B cell (primary cell): ENCODE measurements around the gene ANKRD2. TPM values are rescaled to one million over a fixed set of nuclear protein-coding genes. Genes with fewer than 3 reads are reported as not detected.

Experiments
- ATAC-seq: fragments of 200-7000 bp; cut with Tn5 transposase; one replicate; pipeline ENCODE4 v1.10.0; 2021; ENCODE audit warnings: low read depth, mild to moderate bottlenecking, moderate number of reproducible peaks, moderate library complexity
- CTCF ChIA-PET: fragments of 350-600 bp; sonication (Branson Sonifier 250); formaldehyde crosslinking; loops from one replicate; lab custom pipeline; 2021; ENCODE audit warnings: antibody characterized with exemption, inconsistent platforms; lab: Charles Lee
- POLR2A ChIA-PET: fragments of 350-600 bp; sonication (Branson Sonifier 250); formaldehyde crosslinking; loops from one replicate; lab custom pipeline; 2021; ENCODE audit warnings: antibody characterized with exemption; lab: Charles Lee
- DNase-seq: peaks from one replicate; pipeline ENCODE4 v3.0.0; 2013
- H2AFZ ChIP-seq: 2 replicates; pipeline ENCODE4 v1.6.1; 2012; ENCODE audit warnings: mild to moderate bottlenecking, low read depth, low read length; ENCODE audit not compliant: insufficient read depth, poor library complexity, severe bottlenecking
- H3K27ac ChIP-seq, 2 donors: 1 replicate in 1 of 2; 2 replicates in 1 of 2; pipeline ENCODE4 v1.5.1; 2012 to 2013; ENCODE audit warnings: low read length in 2 of 2, mild to moderate bottlenecking in 2 of 2, moderate library complexity in 1 of 2
- H3K27me3 ChIP-seq, 4 experiments: fragments of 200-600 bp in 1 of 4; sonication (generic) in 1 of 4; replicated peaks in 1 of 4; 1 replicate in 2 of 4; 2 replicates in 2 of 4; pipeline versions ENCODE4 v1.6.1 to v1.7.0; 2013 to 2016; ENCODE audit warnings: low read length in 3 of 4, mild to moderate bottlenecking in 2 of 4, mixed read lengths in 1 of 4, moderate library complexity in 1 of 4; ENCODE audit not compliant: insufficient read depth in 4 of 4, control insufficient read depth in 3 of 4; ENCODE audit errors: control extremely low read depth in 1 of 4
- H3K36me3 ChIP-seq, 2 experiments: replicated peaks in 1 of 2; 1 replicate in 1 of 2; 2 replicates in 1 of 2; pipeline versions ENCODE4 v1.6.1 to v1.7.1; 2013; ENCODE audit warnings: low read length in 1 of 2; ENCODE audit not compliant: insufficient read depth in 2 of 2, control insufficient read depth in 1 of 2; ENCODE audit errors: control extremely low read depth in 1 of 2, extremely low read depth in 1 of 2
- H3K4me1 ChIP-seq, 2 donors: fragments of 200-600 bp in 1 of 2; sonication (generic) in 1 of 2; 1 replicate in 1 of 2; 2 replicates in 1 of 2; pipeline versions ENCODE4 v1.5.1 to v1.6.1; 2013 to 2017; ENCODE audit warnings: low read length in 2 of 2; ENCODE audit not compliant: control insufficient read depth in 2 of 2, insufficient read depth in 2 of 2
- H3K4me2 ChIP-seq: replicated peaks from 2 replicates; pipeline ENCODE3; 2012; ENCODE audit warnings: mild to moderate bottlenecking, low read depth, low read length; ENCODE audit not compliant: poor library complexity, severe bottlenecking
- H3K4me3 ChIP-seq, 5 experiments: fragments of 200-600 bp in 1 of 5; sonication (generic) in 1 of 5; 1 replicate in 3 of 5; 2 replicates in 2 of 5; pipeline versions ENCODE4 v1.5.1 to v1.7.0; 2011 to 2016; ENCODE audit warnings: low read length in 4 of 5, mild to moderate bottlenecking in 4 of 5, low read depth in 2 of 5, control low read depth in 1 of 5, moderate library complexity in 1 of 5; ENCODE audit not compliant: insufficient read depth in 1 of 5; ENCODE audit errors: control extremely low read depth in 1 of 5, extremely low read depth in 1 of 5
- H3K79me2 ChIP-seq: fragments of 200-600 bp; sonication (generic); one replicate; pipeline ENCODE4 v1.6.0; 2016; ENCODE audit warnings: low read length; ENCODE audit not compliant: control insufficient read depth, insufficient read depth
- H3K9ac ChIP-seq: fragments of 200-600 bp; sonication (generic); 2 replicates; pipeline ENCODE4 v1.6.1; 2017; ENCODE audit warnings: mild to moderate bottlenecking, low read length, moderate library complexity
- H3K9me3 ChIP-seq, 3 donors: one replicate each; pipeline versions ENCODE4 v1.6.1 to v1.7.1; 2013; ENCODE audit warnings: low read length in 2 of 3; ENCODE audit not compliant: control insufficient read depth in 2 of 3, insufficient read depth in 1 of 3; ENCODE audit errors: control extremely low read depth in 1 of 3
- H4K20me1 ChIP-seq: 2 replicates; pipeline ENCODE4 v1.6.0; 2012; ENCODE audit warnings: mild to moderate bottlenecking, low read length; ENCODE audit not compliant: insufficient read depth, control insufficient read depth, poor library complexity, severe bottlenecking
- H3K27ac Mint-ChIP-seq: one replicate; pipeline ENCODE4 v1.8.0; 2021; ENCODE audit warnings: mixed read lengths
- H3K27me3 Mint-ChIP-seq: one replicate; pipeline ENCODE4 v1.8.0; 2021; ENCODE audit warnings: mixed read lengths
- H3K4me1 Mint-ChIP-seq: one replicate; pipeline ENCODE4 v1.8.0; 2021; ENCODE audit warnings: mixed read lengths
- H3K4me3 Mint-ChIP-seq: one replicate; pipeline ENCODE4 v1.8.0; 2021; ENCODE audit warnings: mixed read lengths
- H3K9me3 Mint-ChIP-seq: one replicate; pipeline ENCODE4 v1.8.0; 2022; ENCODE audit warnings: mixed read lengths; ENCODE audit not compliant: insufficient read depth
- EZH2 ChIP-seq: IDR thresholded peaks from 2 replicates; pipeline ENCODE4 v1.6.1; 2012; ENCODE audit warnings: borderline replicate concordance, low read depth, mild to moderate bottlenecking, moderate library complexity, low read length; ENCODE audit not compliant: insufficient read depth, poor library complexity, severe bottlenecking
- WGBS: methylation state at CpG from one replicate; pipeline ENCODE4 v1.1.5; 2013; ENCODE audit warnings: missing lambda C conversion rate; ENCODE audit not compliant: insufficient coverage; 5-methylcytosine and 5-hydroxymethylcytosine counted together
- intact Hi-C: fragments of 100-400 bp; cut with micrococcal nuclease; formaldehyde crosslinking; loops from one replicate; pipeline ENCODE4 v1.10.0; 2022
- polyA plus RNA-seq: library from polyadenylated mRNA; depleted of rRNA; stranded (reverse); fragments of >200 nt; gene quantifications from 2 replicates; pipeline ENCODE4 v1.2.3, GENCODE V29; 2012
- total RNA-seq, 2 donors: library from RNA; stranded (reverse); fragments of 120-200 nt in 1 of 2; gene quantifications; 1 replicate in 1 of 2; 2 replicates in 1 of 2; pipeline versions ENCODE4 v1.2.3 to v1.2.4, GENCODE V29; 2013 to 2022
- TF ChIP-seq, protein P1 (sequence below): fragments of 200-600 bp; IDR thresholded peaks from one replicate; pipeline ENCODE4 v1.8.0; 2022; ENCODE audit warnings: antibody characterized with exemption, mild to moderate bottlenecking

ANKRD2 gene
- total and polyA plus RNA-seq, 2 donors (not counting 1 experiment from before 2014, with no cell fraction given): not detected

DNA sequence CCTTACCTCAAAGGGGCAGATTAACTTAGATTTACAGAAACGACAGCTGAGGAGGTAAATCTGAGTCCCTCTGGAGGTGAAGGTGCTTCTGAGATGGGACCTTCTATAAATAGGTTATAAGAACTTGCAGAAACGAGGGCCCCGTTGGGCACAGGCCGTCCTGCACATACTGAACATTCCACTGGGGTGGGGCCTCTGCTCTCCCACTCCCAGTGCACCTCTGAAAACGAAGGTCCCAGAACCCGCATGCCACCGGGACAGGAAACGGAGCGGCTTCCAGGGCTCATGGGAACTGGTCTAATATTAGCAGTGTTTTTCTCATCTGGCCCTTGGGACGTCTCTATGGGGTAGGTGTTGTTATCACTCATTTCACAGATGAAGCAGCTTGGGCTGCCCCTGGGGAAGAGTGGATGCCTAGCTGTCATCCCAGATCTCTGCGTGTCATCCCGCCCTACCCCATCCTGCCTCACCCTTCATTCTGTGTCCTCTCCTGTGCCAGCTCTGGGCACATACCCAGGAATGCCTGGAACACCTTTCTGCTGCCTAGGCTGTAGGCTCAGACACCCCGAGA lies 36.5 kb downstream of the ANKRD2 start:
- Mint-ChIP-seq H3K27ac (no peak overlapping the region), H3K27me3 (peaks cover 7% of the 10 kb centered on the region), H3K9me3 (no peaks in the 10 kb centered on the region), H3K4me3 (no peak overlapping the region), H3K4me1 (no peaks in the 10 kb centered on the region)
- Histone ChIP-seq H3K36me3 (no peaks in the 10 kb centered on the region), H3K27ac (no peak overlapping the region), H3K27me3 (peaks cover 0 to 7% (median 0%) of the 10 kb centered on the region in 4 experiments), H3K4me1 (no peaks in the 10 kb centered on the region), H3K9me3 (no peaks in the 10 kb centered on the region), H3K79me2 (no peaks in the 10 kb centered on the region), H3K4me2 (no peak overlapping the region), H4K20me1 (no peaks in the 10 kb centered on the region), H3K9ac (no peak overlapping the region), H2AFZ (no peak overlapping the region), H3K4me3 (no peak overlapping the region)
- intact Hi-C loops: no loop called here
- POLR2A ChIA-PET: no interaction called here
- DNase-seq: no peak
- ATAC-seq: no peak
- 82% methylated on average over 12 of the region's 13 CpGs for WGBS
- TF ChIP-seq, protein P1, sequence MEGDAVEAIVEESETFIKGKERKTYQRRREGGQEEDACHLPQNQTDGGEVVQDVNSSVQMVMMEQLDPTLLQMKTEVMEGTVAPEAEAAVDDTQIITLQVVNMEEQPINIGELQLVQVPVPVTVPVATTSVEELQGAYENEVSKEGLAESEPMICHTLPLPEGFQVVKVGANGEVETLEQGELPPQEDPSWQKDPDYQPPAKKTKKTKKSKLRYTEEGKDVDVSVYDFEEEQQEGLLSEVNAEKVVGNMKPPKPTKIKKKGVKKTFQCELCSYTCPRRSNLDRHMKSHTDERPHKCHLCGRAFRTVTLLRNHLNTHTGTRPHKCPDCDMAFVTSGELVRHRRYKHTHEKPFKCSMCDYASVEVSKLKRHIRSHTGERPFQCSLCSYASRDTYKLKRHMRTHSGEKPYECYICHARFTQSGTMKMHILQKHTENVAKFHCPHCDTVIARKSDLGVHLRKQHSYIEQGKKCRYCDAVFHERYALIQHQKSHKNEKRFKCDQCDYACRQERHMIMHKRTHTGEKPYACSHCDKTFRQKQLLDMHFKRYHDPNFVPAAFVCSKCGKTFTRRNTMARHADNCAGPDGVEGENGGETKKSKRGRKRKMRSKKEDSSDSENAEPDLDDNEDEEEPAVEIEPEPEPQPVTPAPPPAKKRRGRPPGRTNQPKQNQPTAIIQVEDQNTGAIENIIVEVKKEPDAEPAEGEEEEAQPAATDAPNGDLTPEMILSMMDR: no peak
- no peak for TF ChIP-seq EZH2
- CTCF ChIA-PET: no interaction called here

DNA sequence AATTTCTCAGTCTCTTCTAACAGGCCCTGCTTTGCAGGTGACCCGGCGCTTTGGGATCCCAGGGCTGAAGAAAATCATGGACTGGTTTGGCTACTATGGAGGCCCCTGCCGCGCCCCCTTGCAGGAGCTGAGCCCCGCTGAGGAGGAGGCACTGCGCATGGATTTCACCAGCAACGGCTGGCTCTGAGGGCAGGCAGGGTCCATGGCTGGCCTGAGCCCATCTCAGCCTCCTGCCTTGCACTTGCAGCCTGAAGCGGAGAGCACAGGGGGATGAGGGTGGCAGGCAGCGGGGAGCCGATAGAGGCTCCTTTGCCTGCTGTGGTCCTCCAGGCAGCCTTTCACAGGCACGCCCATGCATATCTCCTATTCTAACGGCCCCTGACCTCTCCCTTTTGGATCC lies 38.9 kb downstream of the ANKRD2 start:
- 96% methylated on average over 10 of the region's 12 CpGs for WGBS
- H3K9me3 ChIP-seq: no peaks in the 10 kb centered on the region
- no peaks in the 10 kb centered on the region for H3K36me3 ChIP-seq
- no peaks in the 10 kb centered on the region for H3K79me2 ChIP-seq
- no peak overlapping the region for H3K4me2 ChIP-seq
- intact Hi-C loops: no loop called here
- Mint-ChIP-seq H3K27me3 (peaks cover 4% of the 10 kb centered on the region), H3K4me1 (no peaks in the 10 kb centered on the region), H3K27ac (no peak overlapping the region), H3K9me3 (no peaks in the 10 kb centered on the region), H3K4me3 (no peak overlapping the region)
- CTCF ChIA-PET: no interaction called here
- no peak overlapping the region for H3K27ac ChIP-seq
- no peaks in the 10 kb centered on the region for H4K20me1 ChIP-seq
- no peak for DNase-seq
- no peak for ATAC-seq
- TF ChIP-seq, protein P1: no peak
- TF ChIP-seq EZH2: no peak
- H3K9ac ChIP-seq: no peak overlapping the region
- POLR2A ChIA-PET: no interaction called here
- H3K4me1 ChIP-seq: no peaks in the 10 kb centered on the region
- no peak overlapping the region for H3K4me3 ChIP-seq
- H3K27me3 ChIP-seq: peaks cover 0 to 10% (median 0%) of the 10 kb centered on the region in 4 experiments
- no peak overlapping the region for H2AFZ ChIP-seq
